DND-41 (cell line): ENCODE data around the gene CCDC192.

Experiments used
- ATAC-seq: fragments of 200-7000 bp; cut with Tn5 transposase; 3 replicates; pipeline ENCODE4 v1.9.1; 2021; ENCODE audit warnings: low read depth; ENCODE audit not compliant: insufficient read depth
- DNase-seq: peaks from one replicate; pipeline ENCODE4 v3.0.0-alpha.2; 2020
- H2AFZ ChIP-seq: 2 replicates; pipeline ENCODE4 v1.6.0; 2012; ENCODE audit warnings: low read depth, low read length
- H3K27ac ChIP-seq: 2 replicates; pipeline ENCODE4 v1.5.1; 2012; ENCODE audit warnings: low read length, inconsistent platforms
- H3K27me3 ChIP-seq: fragments of 200-600 bp; sonication (generic); 2 replicates; pipeline ENCODE4 v1.6.0; 2012; ENCODE audit warnings: low read length, mild to moderate bottlenecking, inconsistent platforms; ENCODE audit not compliant: insufficient read depth, poor library complexity
- H3K36me3 ChIP-seq: 2 replicates; pipeline ENCODE4 v1.5.1; 2012; ENCODE audit warnings: low read length, inconsistent platforms; ENCODE audit not compliant: insufficient read depth
- H3K4me1 ChIP-seq: 2 replicates; pipeline ENCODE4 v1.5.1; 2012; ENCODE audit warnings: mild to moderate bottlenecking, low read length; ENCODE audit not compliant: insufficient read depth
- H3K4me2 ChIP-seq: 2 replicates; pipeline ENCODE4 v1.6.0; 2012; ENCODE audit warnings: mild to moderate bottlenecking, moderate library complexity, low read length, inconsistent platforms; ENCODE audit not compliant: insufficient read depth
- H3K4me3 ChIP-seq, 2 experiments: fragments of 200-600 bp in 1 of 2; shearing (Covaris generic) in 1 of 2; 2 replicates each; pipeline ENCODE4 v1.5.1; 2012 to 2016; ENCODE audit warnings: inconsistent platforms in 2 of 2, low read length in 2 of 2, mild to moderate bottlenecking in 2 of 2, low read depth in 1 of 2, moderate library complexity in 1 of 2
- H3K79me2 ChIP-seq: 2 replicates; pipeline ENCODE4 v1.6.0; 2012; ENCODE audit warnings: low read length, inconsistent platforms; ENCODE audit not compliant: insufficient read depth
- H3K9ac ChIP-seq: 2 replicates; pipeline ENCODE4 v1.6.0; 2012; ENCODE audit warnings: low read depth, mild to moderate bottlenecking, inconsistent platforms, low read length, moderate library complexity
- H3K9me3 ChIP-seq: 2 replicates; pipeline ENCODE4 v1.5.1; 2012; ENCODE audit warnings: low read length, moderate library complexity, mild to moderate bottlenecking, inconsistent platforms; ENCODE audit not compliant: insufficient read depth, severe bottlenecking
- H4K20me1 ChIP-seq: 2 replicates; pipeline ENCODE4 v1.6.0; 2012; ENCODE audit warnings: low read length; ENCODE audit not compliant: insufficient read depth
- CTCF ChIP-seq: IDR thresholded peaks from 2 replicates; pipeline ENCODE4 v1.5.1; 2012; ENCODE audit warnings: borderline replicate concordance, low read length, moderate library complexity, mild to moderate bottlenecking; ENCODE audit not compliant: poor library complexity, severe bottlenecking; ENCODE audit errors: extremely low read depth
- EZH2 ChIP-seq: IDR thresholded peaks from 3 replicates; pipeline ENCODE4 v1.6.1; 2012; ENCODE audit warnings: borderline replicate concordance, low read depth, mild to moderate bottlenecking, moderate library complexity, low read length, inconsistent platforms; ENCODE audit not compliant: severe bottlenecking

CCDC192 gene

GRCh38 chr5:127976525-127976924 is 273.3 kb downstream of the CCDC192 start:
- Histone ChIP-seq H3K9ac (no peak overlapping the region), H2AFZ (no peak overlapping the region), H3K4me2 (no peak overlapping the region), H4K20me1 (no peaks in the 10 kb centered on the region), H3K27me3 (no peaks in the 10 kb centered on the region), H3K27ac (no peak overlapping the region), H3K9me3 (no peaks in the 10 kb centered on the region), H3K36me3 (no peaks in the 10 kb centered on the region), H3K4me1 (no peaks in the 10 kb centered on the region), H3K79me2 (no peaks in the 10 kb centered on the region), H3K4me3 (no peak overlapping the region)
- ATAC-seq = no peak
- no peak for TF ChIP-seq CTCF
- no peak for TF ChIP-seq EZH2
- DNase-seq = no peak

- H3K27ac ChIP-seq = no peak overlapping the region
- H3K4me1 ChIP-seq = no peaks in the 10 kb centered on the region
- no peak for ATAC-seq
- no peaks in the 10 kb centered on the region for H4K20me1 ChIP-seq
- no peak overlapping the region for H3K9ac ChIP-seq
- no peaks in the 10 kb centered on the region for H3K9me3 ChIP-seq
- no peaks in the 10 kb centered on the region for H3K27me3 ChIP-seq
- DNase-seq = no peak
- H2AFZ ChIP-seq = no peak overlapping the region
- H3K4me2 ChIP-seq = no peak overlapping the region
- no peaks in the 10 kb centered on the region for H3K36me3 ChIP-seq
- H3K79me2 ChIP-seq = no peaks in the 10 kb centered on the region
- no peak overlapping the region for H3K4me3 ChIP-seq
- no peak for TF ChIP-seq EZH2
- no peak for TF ChIP-seq CTCF
These were observed 274.0 kb downstream of the CCDC192 start for GRCh38 chr5:127976991-127977717.

- no peaks in the 10 kb centered on the region for H3K4me1 ChIP-seq
- ATAC-seq = no peak
- no peak overlapping the region for H3K27ac ChIP-seq
- H3K9me3 ChIP-seq = no peaks in the 10 kb centered on the region
- DNase-seq = no peak
- no peak overlapping the region for H2AFZ ChIP-seq
- TF ChIP-seq CTCF (no peak), EZH2 (no peak)
- no peaks in the 10 kb centered on the region for H3K79me2 ChIP-seq
- H3K9ac ChIP-seq = no peak overlapping the region
- H3K4me3 ChIP-seq = no peak overlapping the region
- no peaks in the 10 kb centered on the region for H4K20me1 ChIP-seq
- H3K4me2 ChIP-seq = no peak overlapping the region
- H3K27me3 ChIP-seq = no peaks in the 10 kb centered on the region
- no peaks in the 10 kb centered on the region for H3K36me3 ChIP-seq
These were observed 275.6 kb downstream of the CCDC192 start for GRCh38 chr5:127978738-127979300.
